ENCODE results near the gene TSPAN9. TPM values are rescaled to one million over a fixed set of nuclear protein-coding genes. Genes with fewer than 3 reads are reported as not detected.

The TSPAN9 gene
- total RNA-seq, 1 experiment from 2014 or later = 13.4 TPM

- H3K27ac Mint-ChIP-seq (ENCODE audit: low read depth, unreplicated experiment) = no peak overlapping the region
- POLR2A ChIA-PET = no interaction called here
- peaks cover 5% of the 10 kb centered on the region for H3K4me1 Mint-ChIP-seq (ENCODE audit: insufficient read depth, unreplicated experiment)
- DNase-seq (ENCODE audit: unreplicated experiment) = no peak
- no peak overlapping the region for H3K4me3 Mint-ChIP-seq (ENCODE audit: unreplicated experiment)
- no peaks in the 10 kb centered on the region for H3K27me3 Mint-ChIP-seq (ENCODE audit: insufficient read depth, unreplicated experiment)
- TF ChIP-seq, protein P1, sequence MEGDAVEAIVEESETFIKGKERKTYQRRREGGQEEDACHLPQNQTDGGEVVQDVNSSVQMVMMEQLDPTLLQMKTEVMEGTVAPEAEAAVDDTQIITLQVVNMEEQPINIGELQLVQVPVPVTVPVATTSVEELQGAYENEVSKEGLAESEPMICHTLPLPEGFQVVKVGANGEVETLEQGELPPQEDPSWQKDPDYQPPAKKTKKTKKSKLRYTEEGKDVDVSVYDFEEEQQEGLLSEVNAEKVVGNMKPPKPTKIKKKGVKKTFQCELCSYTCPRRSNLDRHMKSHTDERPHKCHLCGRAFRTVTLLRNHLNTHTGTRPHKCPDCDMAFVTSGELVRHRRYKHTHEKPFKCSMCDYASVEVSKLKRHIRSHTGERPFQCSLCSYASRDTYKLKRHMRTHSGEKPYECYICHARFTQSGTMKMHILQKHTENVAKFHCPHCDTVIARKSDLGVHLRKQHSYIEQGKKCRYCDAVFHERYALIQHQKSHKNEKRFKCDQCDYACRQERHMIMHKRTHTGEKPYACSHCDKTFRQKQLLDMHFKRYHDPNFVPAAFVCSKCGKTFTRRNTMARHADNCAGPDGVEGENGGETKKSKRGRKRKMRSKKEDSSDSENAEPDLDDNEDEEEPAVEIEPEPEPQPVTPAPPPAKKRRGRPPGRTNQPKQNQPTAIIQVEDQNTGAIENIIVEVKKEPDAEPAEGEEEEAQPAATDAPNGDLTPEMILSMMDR (IDR thresholded peaks at IDR 0.05; ENCODE audit: unreplicated experiment) = no peak
- H3K9me3 Mint-ChIP-seq (ENCODE audit: unreplicated experiment) = no peaks in the 10 kb centered on the region
- intact Hi-C loops (cut with micrococcal nuclease) = loop anchor here (10.0 kb wide), 1 partner anchor 184 kb away; the partner anchor contains the start of gene TEX52
- H3K36me3 Mint-ChIP-seq (ENCODE audit: insufficient read depth, unreplicated experiment) = peaks cover 40% of the 10 kb centered on the region
- CTCF ChIA-PET = interaction anchor here (1.6 kb wide), 1 partner anchor 34 kb away, joined by 3 read pairs; no protein-coding TSS in a partner anchor
- BruUV-seq (replicated peaks) = no TSS peak
Observed at GRCh38 chr12:3038926-3039510, 38.2 kb upstream of the TSPAN9 start.

DNA sequence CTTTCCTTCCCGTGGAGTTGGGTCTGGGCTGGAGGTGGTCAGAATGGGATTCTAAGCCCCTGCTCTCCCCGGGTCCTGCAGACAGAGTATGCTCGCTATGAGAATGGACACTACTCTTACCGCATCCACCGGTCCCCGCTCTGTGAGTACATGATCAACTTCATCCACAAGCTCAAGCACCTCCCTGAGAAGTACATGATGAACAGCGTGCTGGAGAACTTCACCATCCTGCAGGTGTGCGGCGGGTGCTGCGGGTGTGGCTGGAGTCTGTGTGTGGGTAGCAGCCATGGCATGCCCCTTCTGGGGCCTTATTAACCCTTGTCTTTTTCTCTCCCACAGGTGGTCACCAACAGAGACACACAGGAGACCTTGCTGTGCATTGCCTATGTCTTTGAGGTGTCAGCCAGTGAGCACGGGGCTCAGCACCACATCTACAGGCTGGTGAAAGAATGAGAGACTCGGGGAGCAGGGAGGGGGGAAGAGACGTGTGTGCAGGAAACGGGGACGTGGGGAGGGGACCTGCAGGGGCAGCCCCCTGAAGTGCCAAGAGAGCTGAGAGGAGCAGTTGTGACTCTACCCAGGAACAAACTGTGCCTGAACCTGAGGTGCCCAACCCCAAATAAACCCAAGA is 37.0 kb upstream of the TSPAN9 start:
- ChIA-PET CTCF (interaction anchor here (0.6 to 1.6 kb wide), 3 partner anchors 33 to 192 kb away, joined by 3 read pairs; no protein-coding TSS in a partner anchor), POLR2A (no interaction called here)
- H3K36me3 Mint-ChIP-seq (ENCODE audit: insufficient read depth, unreplicated experiment) = peaks cover 31% of the 10 kb centered on the region
- H3K4me3 Mint-ChIP-seq (ENCODE audit: unreplicated experiment) = no peak overlapping the region
- TF ChIP-seq, protein P1 (IDR thresholded peaks at IDR 0.05; ENCODE audit: unreplicated experiment) = no peak
- TSS peak; percentile 44 for BruUV-seq (replicated peaks)
- H3K4me1 Mint-ChIP-seq (ENCODE audit: insufficient read depth, unreplicated experiment) = peaks cover 5% of the 10 kb centered on the region
- no peak for DNase-seq (ENCODE audit: unreplicated experiment)
- no peak overlapping the region for H3K27ac Mint-ChIP-seq (ENCODE audit: low read depth, unreplicated experiment)
- intact Hi-C loops (cut with micrococcal nuclease) = no loop called here
- H3K9me3 Mint-ChIP-seq (ENCODE audit: unreplicated experiment) = no peaks in the 10 kb centered on the region
- no peaks in the 10 kb centered on the region for H3K27me3 Mint-ChIP-seq (ENCODE audit: insufficient read depth, unreplicated experiment)

DNA sequence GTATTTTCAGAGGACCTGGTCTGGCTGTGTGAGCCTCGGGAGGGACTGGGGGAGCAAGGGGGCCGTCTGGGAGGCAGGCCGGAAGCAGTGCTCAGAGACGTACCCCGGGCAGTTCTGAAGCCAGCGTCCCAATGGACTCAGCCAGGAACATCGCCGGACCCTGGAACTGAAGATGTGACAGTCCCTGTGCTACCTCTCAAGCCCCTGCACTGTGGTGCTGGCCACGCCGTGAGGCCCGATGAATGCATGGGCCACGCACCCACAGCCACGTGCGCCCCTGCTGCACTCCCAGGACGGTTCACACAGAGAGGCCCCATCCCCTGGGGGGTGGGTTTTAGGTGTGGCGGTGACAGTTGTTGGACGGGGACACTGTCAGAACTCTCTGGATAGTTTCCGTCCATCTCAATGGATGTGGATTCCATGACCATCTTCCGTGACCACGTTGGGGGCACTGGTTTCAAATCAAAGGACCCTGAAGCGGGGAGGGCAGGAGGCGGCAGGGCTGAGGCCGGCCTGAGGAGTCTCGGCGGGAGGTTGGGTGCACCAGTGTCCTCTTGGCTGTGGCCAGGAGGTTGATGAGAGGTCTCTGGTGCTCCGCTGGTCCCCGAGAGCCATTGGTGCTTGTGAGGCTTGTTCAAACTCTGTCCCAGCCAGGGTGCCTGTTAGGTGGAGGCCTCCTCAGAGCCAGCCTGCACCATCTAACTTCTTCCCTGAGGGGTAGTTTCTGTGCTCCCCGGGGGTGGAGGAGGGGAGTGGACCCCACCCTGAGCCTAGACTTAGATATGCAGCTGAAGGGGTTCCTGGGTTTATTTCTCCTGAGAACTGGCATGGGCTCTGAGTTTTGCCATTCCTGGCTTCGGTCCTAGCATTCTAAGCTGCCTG is 36.3 kb upstream of the TSPAN9 start:
- H3K36me3 Mint-ChIP-seq (ENCODE audit: insufficient read depth, unreplicated experiment) = peaks cover 31% of the 10 kb centered on the region
- CTCF ChIA-PET = interaction anchor here (0.5 to 2.2 kb wide), 14 partner anchors 7 to 1066 kb away, joined by 3 to 9 read pairs (median 4); no protein-coding TSS in a partner anchor
- H3K9me3 Mint-ChIP-seq (ENCODE audit: unreplicated experiment) = no peaks in the 10 kb centered on the region
- H3K4me1 Mint-ChIP-seq (ENCODE audit: insufficient read depth, unreplicated experiment) = peaks cover 5% of the 10 kb centered on the region
- no peak overlapping the region for H3K4me3 Mint-ChIP-seq (ENCODE audit: unreplicated experiment)
- no TSS peak for BruUV-seq (replicated peaks)
- TF ChIP-seq, protein P1 (IDR thresholded peaks at IDR 0.05; ENCODE audit: unreplicated experiment) = no peak
- H3K27me3 Mint-ChIP-seq (ENCODE audit: insufficient read depth, unreplicated experiment) = no peaks in the 10 kb centered on the region
- H3K27ac Mint-ChIP-seq (ENCODE audit: low read depth, unreplicated experiment) = no peak overlapping the region
- intact Hi-C loops (cut with micrococcal nuclease) = no loop called here
- DNase-seq (ENCODE audit: unreplicated experiment) = no peak
- POLR2A ChIA-PET = interaction anchor here (0.7 to 0.9 kb wide), 2 partner anchors 77 to 164 kb away, joined by 3 read pairs; partner anchors contain the start of genes FOXM1 and RHNO1

All from MCF 10A (cell line).